ENCODE results near the gene HIPK3. TPM values are rescaled to one million over a fixed set of nuclear protein-coding genes. Genes with fewer than 3 reads are reported as not detected.

HIPK3 gene
- total and polyA plus RNA-seq, 9 of the 15 experiments (the other 6 are each of a cell fraction or from before 2014, with no cell fraction given): 2.3 to 19.6 (median 7.5) TPM

DNA sequence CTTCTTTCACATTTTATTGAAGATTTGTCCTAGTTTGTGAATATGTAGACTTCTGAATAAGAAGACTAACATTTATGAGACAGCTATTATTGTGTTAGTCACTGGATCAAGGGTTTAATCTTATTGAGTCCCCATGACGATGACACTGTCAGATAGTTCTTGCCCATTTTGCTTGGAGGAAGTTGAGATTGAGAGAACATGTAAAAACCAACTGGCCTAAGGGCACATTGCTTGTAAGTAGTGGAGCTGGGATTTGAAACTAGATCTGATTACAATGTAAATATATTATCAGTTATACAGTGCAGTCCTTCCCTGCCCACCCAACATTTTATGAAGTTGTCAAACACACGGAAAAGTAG is 134.7 kb downstream of the HIPK3 start:
- no peak for FAIRE-seq
- Histone ChIP-seq H3K4me2 (ENCODE audit: insufficient read depth, low read length) (no peak overlapping the region), H3K79me2 (ENCODE audit: control insufficient read depth, insufficient read depth, low read length) (no peaks in the 10 kb centered on the region), H3K9me1 (ENCODE audit: control insufficient read depth, insufficient read depth, low read length) (no peaks in the 10 kb centered on the region), H3K36me3 (ENCODE audit: control insufficient read depth, insufficient read depth, low read length) (no peaks in the 10 kb centered on the region), H3K9ac (ENCODE audit: insufficient read depth in 1 of 2, low read depth in 2 of 2, low read length in 2 of 2) (no peak overlapping the region), H3K9me3 (replicated peaks; ENCODE audit: control insufficient read depth, insufficient read depth, low read depth, low read length) (no peaks in the 10 kb centered on the region), H3K27ac (ENCODE audit: extremely low read depth, low read depth, low read length) (no peak overlapping the region), H4K20me1 (replicated peaks; ENCODE audit: control insufficient read depth, insufficient read depth, low read length) (no peaks in the 10 kb centered on the region), H3K27me3 (ENCODE audit: control insufficient read depth in 2 of 2, insufficient read depth in 2 of 2, low read length in 2 of 2) (peaks cover 17 to 34% of the 10 kb centered on the region in 2 experiments), H3K4me3 (no peak overlapping the region), H3K4me1 (replicated peaks in 1 of 2; ENCODE audit: control insufficient read depth in 2 of 2, insufficient read depth in 2 of 2, low read length in 2 of 2) (no peaks in the 10 kb centered on the region), H2AFZ (ENCODE audit: low read depth, low read length) (no peak overlapping the region)
- intact Hi-C loops (cut with micrococcal nuclease): no loop called here
- in situ Hi-C loops (cut with MboI): no loop called here
- no TSS peak for BruUV-seq (replicated peaks)
- ChIA-PET POLR2A (no interaction called here), CTCF (ENCODE audit: low intra/inter-chr PET ratio) (no interaction called here)
- ATAC-seq: no peak
- WGBS (ENCODE audit: insufficient coverage, low coverage, missing lambda C conversion rate): 0% methylated on average over 2 of the region's 2 CpGs
- TF ChIP-seq MAFF (IDR thresholded peaks at IDR 0.05; ENCODE audit: low read length) (no peak), PHF20 (IDR thresholded peaks at IDR 0.05; ENCODE audit: partially characterized antibody) (no peak), LEF1 (IDR thresholded peaks at IDR 0.05) (no peak), KDM4B (IDR thresholded peaks at IDR 0.05; ENCODE audit: borderline replicate concordance in 2 of 2, low read depth in 1 of 2) (no peak), SMARCB1 (IDR thresholded peaks at IDR 0.05; ENCODE audit: insufficient read length, low read depth) (no peak), PCBP2 (IDR thresholded peaks at IDR 0.05; ENCODE audit: low read depth, low read length, poor library complexity, severe bottlenecking) (no peak)
- TF ChIP-seq, protein P1, sequence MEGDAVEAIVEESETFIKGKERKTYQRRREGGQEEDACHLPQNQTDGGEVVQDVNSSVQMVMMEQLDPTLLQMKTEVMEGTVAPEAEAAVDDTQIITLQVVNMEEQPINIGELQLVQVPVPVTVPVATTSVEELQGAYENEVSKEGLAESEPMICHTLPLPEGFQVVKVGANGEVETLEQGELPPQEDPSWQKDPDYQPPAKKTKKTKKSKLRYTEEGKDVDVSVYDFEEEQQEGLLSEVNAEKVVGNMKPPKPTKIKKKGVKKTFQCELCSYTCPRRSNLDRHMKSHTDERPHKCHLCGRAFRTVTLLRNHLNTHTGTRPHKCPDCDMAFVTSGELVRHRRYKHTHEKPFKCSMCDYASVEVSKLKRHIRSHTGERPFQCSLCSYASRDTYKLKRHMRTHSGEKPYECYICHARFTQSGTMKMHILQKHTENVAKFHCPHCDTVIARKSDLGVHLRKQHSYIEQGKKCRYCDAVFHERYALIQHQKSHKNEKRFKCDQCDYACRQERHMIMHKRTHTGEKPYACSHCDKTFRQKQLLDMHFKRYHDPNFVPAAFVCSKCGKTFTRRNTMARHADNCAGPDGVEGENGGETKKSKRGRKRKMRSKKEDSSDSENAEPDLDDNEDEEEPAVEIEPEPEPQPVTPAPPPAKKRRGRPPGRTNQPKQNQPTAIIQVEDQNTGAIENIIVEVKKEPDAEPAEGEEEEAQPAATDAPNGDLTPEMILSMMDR (IDR thresholded peaks at IDR 0.05 in 2 of 3, conservative IDR thresholded peaks at IDR 0.05 in 1 of 3; ENCODE audit: insufficient read depth in 2 of 3, low read depth in 1 of 3, low read length in 3 of 3): no peak
- no peak for DNase-seq (ENCODE audit: extremely low read depth in 1 of 4, low spot score in 3 of 4)
